Upper lobe of left lung (tissue), 4 donors: ENCODE measurements around the gene GPR143.

ENCODE experiments used
- POLR2A ChIP-seq, 4 donors: fragments of 450-650 bp; IDR thresholded peaks; one replicate each; pipeline ENCODE4 v1.5.1; 2016 to 2017; ENCODE audit warnings: antibody characterized with exemption in 4 of 4, mild to moderate bottlenecking in 2 of 4
- TF ChIP-seq, protein P1 (sequence below), 6 experiments: fragments of 450-650 bp in 4 of 6; fragments of 200-600 bp in 2 of 6; sonication (generic) in 2 of 6; IDR thresholded peaks; one replicate each; pipeline ENCODE4 v1.5.1; 2016 to 2019; ENCODE audit warnings: antibody characterized with exemption in 6 of 6

DNA sequence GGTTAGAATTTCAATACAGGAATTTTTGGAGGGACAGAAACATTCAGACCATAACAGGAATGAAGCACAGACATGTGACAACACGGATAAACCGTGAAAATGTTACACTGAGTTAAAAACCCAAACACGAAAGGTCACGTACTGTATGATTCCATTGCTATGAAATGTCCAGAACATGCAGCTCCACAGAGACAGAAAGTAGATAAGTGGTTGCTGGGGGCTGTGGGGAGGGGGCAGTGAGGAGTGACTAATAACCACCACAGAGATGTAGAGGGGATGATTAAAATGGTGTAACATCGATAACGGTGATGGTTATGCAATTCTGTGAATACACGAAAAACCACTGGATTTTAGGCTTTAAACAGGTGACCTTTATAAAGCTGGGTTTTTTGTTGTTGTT lies 8.3 kb downstream of the GPR143 start:
- TF ChIP-seq, protein P1, sequence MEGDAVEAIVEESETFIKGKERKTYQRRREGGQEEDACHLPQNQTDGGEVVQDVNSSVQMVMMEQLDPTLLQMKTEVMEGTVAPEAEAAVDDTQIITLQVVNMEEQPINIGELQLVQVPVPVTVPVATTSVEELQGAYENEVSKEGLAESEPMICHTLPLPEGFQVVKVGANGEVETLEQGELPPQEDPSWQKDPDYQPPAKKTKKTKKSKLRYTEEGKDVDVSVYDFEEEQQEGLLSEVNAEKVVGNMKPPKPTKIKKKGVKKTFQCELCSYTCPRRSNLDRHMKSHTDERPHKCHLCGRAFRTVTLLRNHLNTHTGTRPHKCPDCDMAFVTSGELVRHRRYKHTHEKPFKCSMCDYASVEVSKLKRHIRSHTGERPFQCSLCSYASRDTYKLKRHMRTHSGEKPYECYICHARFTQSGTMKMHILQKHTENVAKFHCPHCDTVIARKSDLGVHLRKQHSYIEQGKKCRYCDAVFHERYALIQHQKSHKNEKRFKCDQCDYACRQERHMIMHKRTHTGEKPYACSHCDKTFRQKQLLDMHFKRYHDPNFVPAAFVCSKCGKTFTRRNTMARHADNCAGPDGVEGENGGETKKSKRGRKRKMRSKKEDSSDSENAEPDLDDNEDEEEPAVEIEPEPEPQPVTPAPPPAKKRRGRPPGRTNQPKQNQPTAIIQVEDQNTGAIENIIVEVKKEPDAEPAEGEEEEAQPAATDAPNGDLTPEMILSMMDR (IDR thresholded peaks at IDR 0.05): no peak
- no peak for TF ChIP-seq POLR2A (IDR thresholded peaks at IDR 0.05)
